MM.1S (cell line): ENCODE data around the gene RAMP1.

Experiments used
- EZH2phosphoT487 ChIP-seq: fragments of 300-600 bp; sonication (generic); IDR thresholded peaks from 2 replicates; pipeline ENCODE4 v1.6.1; 2018; ENCODE audit warnings: antibody characterized with exemption, low read length
- TF ChIP-seq, protein P1 (sequence below): fragments of 300-600 bp; sonication (generic); IDR thresholded peaks from 2 replicates; pipeline ENCODE4 v1.5.1; 2016; ENCODE audit warnings: antibody characterized with exemption, low read length, mixed read lengths

DNA sequence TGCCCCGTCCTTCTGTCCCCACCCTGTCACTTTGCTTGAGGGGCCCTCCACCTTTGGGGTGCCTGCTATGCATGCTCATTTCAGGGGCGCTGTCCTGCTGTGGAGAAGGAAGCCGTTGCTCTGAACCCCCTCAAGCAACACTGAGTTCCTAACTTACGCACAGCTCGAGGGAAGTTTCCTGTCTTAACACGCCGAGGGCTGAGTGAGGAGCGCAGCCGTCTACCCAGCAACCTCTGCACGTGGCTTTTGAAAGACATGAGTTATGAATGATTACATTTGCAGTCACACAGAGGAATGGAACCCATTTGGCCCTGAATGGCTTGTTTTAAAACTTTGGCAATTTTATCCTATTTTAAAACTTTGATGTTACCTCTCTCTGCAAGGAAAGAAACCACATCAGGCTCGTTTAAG, 14.0 kb downstream of the RAMP1 start:
- TF ChIP-seq, protein P1, sequence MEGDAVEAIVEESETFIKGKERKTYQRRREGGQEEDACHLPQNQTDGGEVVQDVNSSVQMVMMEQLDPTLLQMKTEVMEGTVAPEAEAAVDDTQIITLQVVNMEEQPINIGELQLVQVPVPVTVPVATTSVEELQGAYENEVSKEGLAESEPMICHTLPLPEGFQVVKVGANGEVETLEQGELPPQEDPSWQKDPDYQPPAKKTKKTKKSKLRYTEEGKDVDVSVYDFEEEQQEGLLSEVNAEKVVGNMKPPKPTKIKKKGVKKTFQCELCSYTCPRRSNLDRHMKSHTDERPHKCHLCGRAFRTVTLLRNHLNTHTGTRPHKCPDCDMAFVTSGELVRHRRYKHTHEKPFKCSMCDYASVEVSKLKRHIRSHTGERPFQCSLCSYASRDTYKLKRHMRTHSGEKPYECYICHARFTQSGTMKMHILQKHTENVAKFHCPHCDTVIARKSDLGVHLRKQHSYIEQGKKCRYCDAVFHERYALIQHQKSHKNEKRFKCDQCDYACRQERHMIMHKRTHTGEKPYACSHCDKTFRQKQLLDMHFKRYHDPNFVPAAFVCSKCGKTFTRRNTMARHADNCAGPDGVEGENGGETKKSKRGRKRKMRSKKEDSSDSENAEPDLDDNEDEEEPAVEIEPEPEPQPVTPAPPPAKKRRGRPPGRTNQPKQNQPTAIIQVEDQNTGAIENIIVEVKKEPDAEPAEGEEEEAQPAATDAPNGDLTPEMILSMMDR: no peak
- TF ChIP-seq EZH2phosphoT487: no peak
